Liver (tissue), 3 donors: ENCODE measurements around the gene JAM2.

ENCODE experiments used
- ATF3 ChIP-seq: IDR thresholded peaks from 2 replicates; pipeline ENCODE4 v1.6.1; 2016; ENCODE audit warnings: antibody characterized with exemption
- CTCF ChIP-seq: fragments of 150-350 bp; IDR thresholded peaks from 2 replicates; pipeline ENCODE4 v1.5.1; 2017; ENCODE audit warnings: improper control_type of control experiment, low read depth, low read length; ENCODE audit not compliant: missing input control
- EGR1 ChIP-seq, 2 donors: IDR thresholded peaks; 2 replicates each; pipeline ENCODE4 v1.6.1; 2016 to 2018; ENCODE audit warnings: antibody characterized with exemption in 2 of 2, low read depth in 2 of 2
- FOXA1 ChIP-seq: IDR thresholded peaks from 2 replicates; pipeline ENCODE4 v1.6.1; 2016; ENCODE audit warnings: antibody characterized with exemption
- GABPA ChIP-seq, 2 donors: IDR thresholded peaks in 1 of 2; conservative IDR thresholded peaks in 1 of 2; 2 replicates each; pipeline ENCODE4 v1.6.1; 2016; ENCODE audit warnings: antibody characterized with exemption in 2 of 2, mild to moderate bottlenecking in 1 of 2, moderate library complexity in 1 of 2
- HNF4A ChIP-seq, 2 donors: conservative IDR thresholded peaks; 2 replicates each; pipeline ENCODE4 v1.6.1; 2016; ENCODE audit warnings: antibody characterized with exemption in 2 of 2, mild to moderate bottlenecking in 2 of 2
- JUND ChIP-seq, 2 donors: IDR thresholded peaks; 2 replicates each; pipeline ENCODE4 v1.6.1; 2016; ENCODE audit warnings: antibody characterized with exemption in 2 of 2
- NR2F2 ChIP-seq: IDR thresholded peaks from 2 replicates; pipeline ENCODE4 v1.6.1; 2016; ENCODE audit warnings: antibody characterized with exemption
- RAD21 ChIP-seq, 2 donors: IDR thresholded peaks; 2 replicates each; pipeline ENCODE4 v1.6.1; 2016; ENCODE audit warnings: antibody characterized with exemption in 2 of 2, mild to moderate bottlenecking in 2 of 2
- RXRA ChIP-seq, 2 donors: IDR thresholded peaks; 2 replicates each; pipeline ENCODE4 v1.6.1; 2017 to 2018; ENCODE audit warnings: antibody characterized with exemption in 2 of 2, mild to moderate bottlenecking in 1 of 2
- SP1 ChIP-seq: IDR thresholded peaks from 2 replicates; pipeline ENCODE4 v1.6.1; 2018; ENCODE audit warnings: antibody characterized with exemption, mild to moderate bottlenecking
- TF ChIP-seq, protein P1 (sequence below): IDR thresholded peaks from 2 replicates; pipeline ENCODE4 v1.6.1; 2016; ENCODE audit warnings: antibody characterized with exemption, mild to moderate bottlenecking
- TF ChIP-seq, protein P2 (sequence below): IDR thresholded peaks from 2 replicates; pipeline ENCODE4 v1.6.1; 2016; ENCODE audit warnings: antibody characterized with exemption
- donor health status: healthy.
- donor health status: healthy.

DNA sequence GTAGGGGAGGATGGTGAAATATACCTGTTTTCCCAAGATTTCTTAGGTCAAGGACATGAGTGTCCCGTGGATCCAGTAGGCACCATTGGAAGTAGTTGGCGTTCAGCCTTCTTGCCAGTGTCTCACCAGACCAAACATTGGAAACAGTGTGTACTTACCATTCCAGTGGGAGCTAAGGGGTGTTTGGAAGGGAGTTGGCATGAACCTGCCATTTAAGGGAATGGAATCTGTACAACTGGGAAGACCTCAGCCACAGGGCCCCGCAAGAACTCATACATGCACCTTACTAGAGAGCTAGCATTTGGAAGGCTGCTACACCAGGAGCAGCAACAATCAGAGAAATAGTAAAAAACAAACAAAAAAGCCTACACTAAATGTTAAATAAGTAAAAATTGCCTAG is 82.9 kb downstream of the JAM2 start:
- no peak for TF ChIP-seq ATF3
- no peak for TF ChIP-seq CTCF
- TF ChIP-seq SP1 = no peak
- TF ChIP-seq, protein P1, sequence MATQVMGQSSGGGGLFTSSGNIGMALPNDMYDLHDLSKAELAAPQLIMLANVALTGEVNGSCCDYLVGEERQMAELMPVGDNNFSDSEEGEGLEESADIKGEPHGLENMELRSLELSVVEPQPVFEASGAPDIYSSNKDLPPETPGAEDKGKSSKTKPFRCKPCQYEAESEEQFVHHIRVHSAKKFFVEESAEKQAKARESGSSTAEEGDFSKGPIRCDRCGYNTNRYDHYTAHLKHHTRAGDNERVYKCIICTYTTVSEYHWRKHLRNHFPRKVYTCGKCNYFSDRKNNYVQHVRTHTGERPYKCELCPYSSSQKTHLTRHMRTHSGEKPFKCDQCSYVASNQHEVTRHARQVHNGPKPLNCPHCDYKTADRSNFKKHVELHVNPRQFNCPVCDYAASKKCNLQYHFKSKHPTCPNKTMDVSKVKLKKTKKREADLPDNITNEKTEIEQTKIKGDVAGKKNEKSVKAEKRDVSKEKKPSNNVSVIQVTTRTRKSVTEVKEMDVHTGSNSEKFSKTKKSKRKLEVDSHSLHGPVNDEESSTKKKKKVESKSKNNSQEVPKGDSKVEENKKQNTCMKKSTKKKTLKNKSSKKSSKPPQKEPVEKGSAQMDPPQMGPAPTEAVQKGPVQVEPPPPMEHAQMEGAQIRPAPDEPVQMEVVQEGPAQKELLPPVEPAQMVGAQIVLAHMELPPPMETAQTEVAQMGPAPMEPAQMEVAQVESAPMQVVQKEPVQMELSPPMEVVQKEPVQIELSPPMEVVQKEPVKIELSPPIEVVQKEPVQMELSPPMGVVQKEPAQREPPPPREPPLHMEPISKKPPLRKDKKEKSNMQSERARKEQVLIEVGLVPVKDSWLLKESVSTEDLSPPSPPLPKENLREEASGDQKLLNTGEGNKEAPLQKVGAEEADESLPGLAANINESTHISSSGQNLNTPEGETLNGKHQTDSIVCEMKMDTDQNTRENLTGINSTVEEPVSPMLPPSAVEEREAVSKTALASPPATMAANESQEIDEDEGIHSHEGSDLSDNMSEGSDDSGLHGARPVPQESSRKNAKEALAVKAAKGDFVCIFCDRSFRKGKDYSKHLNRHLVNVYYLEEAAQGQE = no peak
- no peak for TF ChIP-seq GABPA (IDR thresholded peaks at IDR 0.05 in 1 of 2, conservative IDR thresholded peaks at IDR 0.05 in 1 of 2)
- no peak for TF ChIP-seq HNF4A (conservative IDR thresholded peaks at IDR 0.05)
- TF ChIP-seq, protein P2, sequence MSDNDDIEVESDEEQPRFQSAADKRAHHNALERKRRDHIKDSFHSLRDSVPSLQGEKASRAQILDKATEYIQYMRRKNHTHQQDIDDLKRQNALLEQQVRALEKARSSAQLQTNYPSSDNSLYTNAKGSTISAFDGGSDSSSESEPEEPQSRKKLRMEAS = no peak
- no peak for TF ChIP-seq JUND (IDR thresholded peaks at IDR 0.05)
- TF ChIP-seq RAD21 (IDR thresholded peaks at IDR 0.05) = no peak
- no peak for TF ChIP-seq FOXA1
- no peak for TF ChIP-seq NR2F2
- no peak for TF ChIP-seq RXRA (IDR thresholded peaks at IDR 0.05)
- no peak for TF ChIP-seq EGR1 (IDR thresholded peaks at IDR 0.05; ENCODE audit: low read depth in 2 of 2)
